T-helper 1 cell treated with Interleukin-12 subunit alpha and Interleukin-12 subunit beta and Interleukin-4 antibody, amounts not matched to agents 30 ng/mL and 1 ng/mL, for 36 hours (primary cell): Measurements from ENCODE around the gene NT5C3A. TPM values are rescaled to one million over a fixed set of nuclear protein-coding genes. Genes with fewer than 3 reads are reported as not detected.
"Not testable (repeated sequence)": the region's sequence is repeated elsewhere in the genome, so short reads cannot be mapped to it uniquely, and the experiment has no call there.

Experiments
- intact Hi-C: fragments of 100-400 bp; cut with micrococcal nuclease; formaldehyde crosslinking; loops from one replicate; pipeline ENCODE4 v1.15.1; 2024
- total RNA-seq: library from RNA; stranded (reverse); gene quantifications from 2 replicates; pipeline ENCODE4 v1.2.3, GENCODE V29; 2022

NT5C3A gene
- total RNA-seq = 49.0 and 53.1 TPM in 2 replicates

DNA sequence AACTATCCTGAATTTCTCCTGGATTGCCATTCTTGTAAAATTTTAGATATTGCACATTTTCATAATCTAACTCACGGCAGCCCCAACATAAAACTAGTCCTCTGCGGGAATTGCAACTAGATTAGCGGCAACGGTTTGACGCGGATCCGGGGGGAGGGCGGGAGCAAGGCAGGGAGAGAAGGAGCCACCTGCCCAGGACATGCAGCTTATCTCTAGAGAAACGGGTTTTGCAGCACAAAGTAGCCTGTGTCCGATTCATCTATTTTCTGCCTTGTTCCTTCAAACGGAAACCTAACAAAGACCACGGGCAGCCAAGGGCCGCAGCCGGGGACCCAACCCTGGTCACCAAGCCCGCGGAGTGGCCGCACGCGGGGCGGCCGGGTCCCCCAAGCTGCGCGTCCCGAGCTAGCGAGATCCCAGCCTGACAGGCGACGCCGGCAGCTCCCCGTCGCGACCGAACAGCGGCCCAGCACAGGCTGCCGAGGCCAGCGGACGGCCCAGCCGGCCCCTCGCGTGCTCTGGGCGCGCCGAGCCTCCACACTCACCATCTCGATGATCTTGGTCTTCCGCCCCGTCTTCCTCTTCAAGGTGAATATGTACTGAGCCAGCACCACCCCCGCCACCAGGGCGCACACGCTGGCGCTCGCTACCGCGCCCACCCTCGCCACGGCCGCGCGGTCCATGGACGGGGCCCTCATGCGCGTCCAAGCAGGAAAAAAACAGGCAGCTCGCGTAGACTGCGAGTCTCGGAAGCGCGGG, at the start of gene NT5C3A:
Gene NT5C3A (minus strand): TSS at position 754 of the 759 bp plus-strand sequence. CDS start 71 bp downstream, at position 683.
- intact Hi-C loops = no loop called here

DNA sequence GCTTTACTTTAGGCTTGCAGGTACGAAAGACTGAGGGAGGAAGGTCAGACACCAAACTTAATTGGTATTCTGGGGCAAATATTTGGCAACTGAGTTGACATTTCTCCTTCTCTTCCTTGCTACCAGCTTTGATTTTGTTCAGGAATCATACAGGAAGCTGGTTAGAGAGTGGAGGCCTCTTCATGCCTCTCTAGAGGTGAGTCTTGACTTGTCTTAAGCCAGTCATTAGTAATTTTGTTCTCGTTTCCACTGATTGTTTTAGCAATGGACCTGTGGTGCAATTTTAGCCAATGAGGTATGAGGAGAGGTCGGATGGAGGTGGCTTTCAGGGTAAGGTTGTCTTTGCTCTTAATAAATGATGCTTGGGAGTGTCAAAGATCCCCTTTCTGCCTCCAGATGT, 49.0 kb upstream of the NT5C3A start:
- intact Hi-C loops = no loop called here

DNA sequence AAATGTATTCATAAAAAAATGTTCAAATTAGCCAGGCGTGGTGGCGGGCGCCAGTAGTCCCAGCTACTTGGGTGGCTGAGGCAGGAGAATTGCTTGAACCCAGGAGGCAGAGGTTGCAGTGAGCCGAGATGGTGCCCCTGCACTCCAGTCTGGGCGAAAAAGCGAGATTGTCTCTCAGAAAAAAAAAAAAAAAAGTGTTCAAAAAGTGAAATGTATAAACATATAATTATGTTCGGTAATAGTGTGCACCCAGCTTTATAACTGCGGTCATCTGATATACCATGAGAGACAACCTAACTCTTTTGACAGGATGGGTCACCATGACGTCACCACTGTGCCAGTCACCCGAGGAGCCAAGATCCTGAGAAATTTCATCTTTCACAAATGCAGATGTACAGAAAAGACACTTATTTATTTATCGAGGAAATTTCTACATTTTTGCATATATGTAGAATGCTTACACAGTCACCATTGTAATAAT, 47.2 kb upstream of the NT5C3A start:
- intact Hi-C loops = loop anchor here (1.0 kb wide), 3 partner anchors 20 to 682 kb away; partner anchors contain the start of gene BBS9

DNA sequence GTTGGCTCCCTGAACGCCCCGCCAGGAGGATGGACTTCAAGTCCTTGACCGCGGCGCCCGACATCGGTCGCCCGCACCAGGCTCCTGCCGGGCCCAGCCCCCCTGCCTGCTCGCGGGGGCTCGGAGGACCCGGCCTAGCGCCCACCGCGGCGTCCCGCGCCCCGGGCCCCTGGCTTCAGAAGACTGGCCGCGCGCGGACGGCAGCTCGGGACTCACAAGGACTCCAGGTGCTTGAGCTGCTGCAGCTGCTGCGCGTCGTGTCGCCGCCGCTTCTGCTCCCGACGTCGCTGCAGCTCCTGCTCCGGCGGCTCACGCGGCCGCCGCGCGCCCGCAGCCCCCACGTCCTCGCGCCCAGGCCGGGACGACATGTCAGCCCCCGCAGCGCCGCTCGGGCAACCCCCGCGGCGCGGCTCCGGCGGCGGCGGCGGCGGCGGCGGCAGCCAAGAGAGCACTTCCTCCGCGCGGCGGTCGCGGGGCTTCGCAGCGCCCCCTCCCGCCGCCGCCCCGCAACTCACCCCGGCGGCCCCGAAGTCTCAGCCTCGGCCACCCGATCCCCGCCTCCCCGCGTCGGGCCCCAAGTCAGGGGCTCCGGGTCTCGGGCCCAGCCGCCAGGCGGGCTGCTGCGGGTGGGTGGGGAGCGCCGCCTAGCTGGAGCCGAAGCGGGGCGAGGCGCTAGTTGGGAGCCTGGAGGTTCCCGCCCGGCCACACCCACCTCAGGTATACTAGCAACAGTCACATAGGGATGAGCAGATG, 46.6 kb upstream of the NT5C3A start, which contains the start of gene RP9:
Gene RP9 (minus strand): TSS at position 400 of the 753 bp plus-strand sequence. CDS start 32 bp downstream, at position 368.
- intact Hi-C loops = loop anchor here (1.0 kb wide), 3 partner anchors 20 to 682 kb away; partner anchors contain the start of gene BBS9

DNA sequence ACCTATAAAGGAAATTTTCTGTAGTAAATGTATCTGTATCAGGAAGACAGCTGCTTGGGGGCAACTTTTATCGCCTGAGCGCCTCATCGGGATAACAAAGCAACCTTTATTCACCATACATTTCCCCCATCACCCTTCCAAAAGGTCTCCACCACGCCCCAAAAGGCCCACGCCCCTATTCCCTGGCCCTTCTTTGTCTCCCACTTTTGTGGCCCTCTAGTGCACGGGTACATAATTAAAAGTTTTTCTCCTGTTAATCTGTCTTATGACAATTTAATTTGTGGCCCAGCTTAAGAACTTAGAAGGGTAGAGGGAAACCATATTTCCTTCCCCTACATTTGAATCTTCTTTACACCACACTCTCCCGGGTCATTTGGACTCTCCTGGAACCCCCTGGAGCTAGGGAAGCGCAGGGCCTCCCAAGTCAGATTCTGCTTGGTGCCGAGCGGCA, 46.0 kb upstream of the NT5C3A start:
- intact Hi-C loops = loop anchor here (1.0 kb wide), 6 partner anchors 21 to 681 kb away; partner anchors contain the start of gene BBS9

DNA sequence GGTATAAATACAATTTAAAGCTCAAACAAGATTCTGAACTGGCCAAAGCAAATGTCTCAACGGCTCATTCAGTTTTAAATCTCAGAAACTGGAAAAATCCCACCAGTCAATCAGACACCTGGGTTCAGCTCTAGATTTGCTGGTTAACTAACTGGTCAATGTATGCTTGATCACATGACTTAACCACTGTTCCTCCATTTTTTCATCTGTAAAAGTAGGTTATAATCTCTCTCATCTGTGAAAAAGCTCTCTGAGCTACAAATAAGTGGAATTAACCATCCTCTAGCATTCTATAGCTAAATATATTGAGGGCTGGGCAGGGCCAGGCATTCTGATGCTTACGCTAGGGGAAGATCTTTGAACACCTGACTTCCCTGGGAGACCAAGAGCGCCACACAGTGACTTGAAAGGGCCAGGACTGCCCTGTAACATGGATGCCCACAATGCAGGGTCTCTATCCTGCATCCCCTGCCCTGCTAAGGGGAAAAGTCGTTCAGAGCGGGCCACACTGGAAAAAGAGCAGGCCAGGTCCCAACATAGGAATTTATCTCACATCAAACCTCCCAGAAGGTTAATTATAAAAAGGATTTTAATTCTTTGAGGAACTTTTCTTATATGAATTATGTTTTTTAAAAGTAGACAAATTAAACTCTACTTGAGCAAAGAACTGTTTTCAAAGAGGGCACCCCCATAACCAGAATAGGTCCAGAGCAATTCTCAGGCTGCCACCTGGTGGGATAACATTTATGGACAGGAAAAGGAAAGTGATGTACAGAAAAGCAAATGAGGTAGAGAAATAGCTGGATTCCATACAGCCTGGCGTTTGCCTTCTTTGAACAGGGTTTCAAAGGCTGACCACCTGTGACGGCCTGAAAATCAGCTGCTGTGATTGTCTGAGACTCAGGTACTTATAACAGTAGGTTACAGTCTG, 44.8 kb upstream of the NT5C3A start:
- intact Hi-C loops = loop anchor here (1.0 kb wide), 9 partner anchors 68 to 612 kb away; partner anchors contain the start of gene AVL9

DNA sequence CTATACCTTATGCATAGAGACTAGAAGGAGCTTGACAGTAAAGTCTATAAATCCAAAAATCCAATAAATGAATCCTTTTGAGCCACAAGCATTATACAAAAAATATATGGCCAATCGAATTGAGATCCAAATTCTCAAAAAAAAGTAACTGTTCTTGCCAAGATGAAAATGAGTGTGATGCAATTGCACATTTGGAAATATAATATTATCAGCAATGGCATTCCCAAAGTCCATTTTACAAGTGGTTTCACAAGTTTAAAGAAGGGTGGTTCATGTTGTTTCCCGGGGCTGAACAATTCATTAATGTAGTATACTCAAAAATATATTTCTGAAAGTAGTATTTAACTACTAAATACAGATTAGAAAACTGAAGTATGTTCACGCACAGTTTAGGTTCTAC, 39.3 kb upstream of the NT5C3A start:
- intact Hi-C loops = no loop called here

DNA sequence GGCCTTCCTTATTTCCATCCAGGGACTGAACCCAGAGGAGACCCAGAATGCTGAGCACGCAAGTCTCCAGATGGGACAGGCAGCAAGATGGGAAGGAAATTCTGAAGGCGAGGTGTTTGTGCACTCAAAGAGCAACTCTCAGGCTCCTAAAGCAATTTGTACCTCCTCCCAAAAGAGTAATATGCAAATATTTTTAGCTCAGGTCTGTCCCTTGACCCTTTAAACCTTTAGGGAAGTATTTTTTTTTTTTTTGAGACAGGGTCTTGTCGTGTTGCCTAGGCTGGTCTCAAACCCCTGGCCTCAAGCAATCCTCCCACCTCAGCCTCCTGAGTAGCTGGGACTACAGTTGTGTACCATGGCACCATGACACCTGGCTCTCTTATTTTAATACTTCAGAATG, 38.2 kb upstream of the NT5C3A start:
- intact Hi-C loops = no loop called here

DNA sequence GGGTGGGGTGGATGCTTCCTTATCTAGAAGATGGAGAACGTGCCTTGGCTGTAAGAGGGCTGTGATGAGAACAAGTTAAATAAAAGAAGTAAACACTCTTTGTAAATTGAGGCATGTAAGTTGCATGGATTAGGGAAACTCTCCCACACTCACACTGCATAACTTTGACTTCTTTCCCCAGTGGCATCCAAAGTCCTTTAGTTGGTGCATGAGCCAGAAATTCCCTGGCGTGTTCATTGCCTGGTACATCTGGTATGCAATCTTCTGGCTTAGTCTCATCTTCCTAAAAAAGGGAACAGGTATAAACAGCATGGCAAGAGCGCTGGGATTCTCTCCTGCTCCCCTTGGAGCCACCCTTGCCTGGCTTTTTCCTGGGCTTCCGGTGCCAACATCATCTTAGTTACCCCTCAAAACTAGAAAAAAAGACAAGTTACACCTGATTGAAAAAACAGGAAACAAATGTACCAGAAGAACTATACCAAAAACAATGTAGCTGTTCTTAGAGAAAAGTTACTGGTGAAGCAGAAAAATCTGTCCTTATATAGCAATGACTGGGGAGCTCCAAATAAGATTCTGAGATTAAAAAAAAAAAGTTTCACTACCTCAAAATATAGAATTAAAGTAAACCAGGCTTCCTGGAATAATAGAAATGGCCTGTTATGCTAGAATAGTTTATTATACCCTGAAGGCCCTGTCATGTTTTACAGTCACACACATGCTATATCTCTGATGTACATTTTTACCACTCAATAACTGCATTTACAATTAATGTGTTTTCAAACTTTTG, 36.8 kb upstream of the NT5C3A start:
- intact Hi-C loops = no loop called here

DNA sequence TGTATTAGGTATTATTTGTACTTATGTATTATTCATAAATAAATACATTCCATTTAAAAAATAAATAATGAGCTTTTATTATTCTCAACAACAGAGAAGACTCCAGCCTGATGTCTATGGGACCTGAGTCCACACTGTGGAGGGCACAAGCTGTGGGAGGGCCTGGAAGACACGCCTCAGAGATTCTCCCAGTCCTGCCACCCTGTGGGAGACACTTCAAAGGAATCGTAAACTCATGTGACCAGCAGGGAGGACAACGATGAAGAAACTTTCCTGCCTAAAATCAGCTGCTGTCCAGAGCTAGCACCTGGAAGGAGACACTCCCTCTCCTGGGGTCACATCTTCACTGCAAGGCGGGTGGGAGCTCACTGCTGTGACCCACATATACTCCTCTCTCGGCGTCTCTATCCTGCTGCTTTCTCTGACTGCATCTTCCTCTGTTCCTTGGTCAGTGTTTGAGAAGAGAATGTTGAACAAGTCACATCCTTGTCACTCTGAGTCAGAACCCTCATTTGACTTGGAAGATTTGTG, 32.2 kb upstream of the NT5C3A start:
- intact Hi-C loops = not testable (repeated sequence)

DNA sequence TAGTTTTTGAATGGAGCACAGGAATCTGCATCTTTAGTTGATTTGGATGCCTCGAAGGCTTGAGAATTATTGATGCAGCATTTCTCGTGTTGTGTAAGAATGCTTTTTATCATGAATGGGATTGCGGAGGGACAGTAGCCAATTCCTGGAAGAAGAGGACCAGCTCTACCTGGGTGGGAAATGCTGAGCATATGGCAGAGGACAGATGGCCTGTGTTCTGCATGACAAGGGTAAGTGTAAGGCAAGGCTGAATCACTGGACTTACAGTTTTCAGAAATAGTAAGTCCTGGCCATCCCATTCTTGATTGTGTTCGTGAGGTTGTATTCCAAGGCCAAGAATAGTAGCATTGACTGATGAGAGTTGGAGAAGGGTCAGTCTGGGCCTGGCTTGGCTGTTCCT, 30.7 kb upstream of the NT5C3A start:
- intact Hi-C loops = no loop called here

DNA sequence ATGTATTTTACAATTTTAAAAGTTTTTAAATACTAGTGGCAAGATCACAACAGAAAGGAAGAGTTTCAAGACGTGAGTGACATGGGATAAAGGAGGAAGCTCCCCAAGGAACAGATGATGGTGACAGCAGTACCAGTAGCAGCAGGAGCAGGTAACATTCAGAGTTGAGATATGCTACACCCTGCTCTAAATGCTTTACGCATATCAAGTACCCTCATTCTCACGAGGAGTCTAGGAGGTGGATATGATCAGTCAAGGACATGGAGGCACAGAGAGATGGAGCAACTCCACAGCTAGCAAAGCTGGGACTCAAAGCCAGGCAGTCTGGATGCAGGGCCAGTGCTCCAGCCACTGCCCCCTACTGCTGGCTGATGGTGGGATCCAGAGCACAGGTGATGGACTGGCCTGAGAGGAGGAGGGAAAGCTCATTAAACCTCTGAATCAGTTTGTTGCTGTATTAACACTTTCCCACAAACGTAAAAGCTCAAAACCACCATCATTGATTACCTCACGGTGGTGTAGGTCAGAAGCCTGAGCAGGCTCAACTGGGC, 29.1 kb upstream of the NT5C3A start:
- intact Hi-C loops = no loop called here

DNA sequence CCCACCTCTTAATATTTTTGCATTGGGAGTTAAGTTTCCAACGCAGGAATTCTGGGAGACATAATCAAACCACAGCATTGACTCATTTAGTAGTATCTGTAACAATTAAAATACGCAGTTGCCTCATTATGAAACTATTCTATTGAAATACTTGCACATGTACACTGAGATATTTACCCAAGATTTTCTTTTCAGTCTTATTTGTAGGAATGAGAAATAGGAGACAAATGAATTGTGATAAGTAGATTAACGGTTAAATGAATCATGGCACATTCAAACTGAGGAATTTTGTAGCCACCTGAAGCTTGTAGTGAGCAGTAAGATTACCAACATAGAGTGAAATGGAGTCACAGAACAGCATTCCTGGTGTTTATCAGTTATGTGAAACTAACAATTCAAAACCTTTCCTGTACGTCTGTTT, 28.5 kb upstream of the NT5C3A start:
- intact Hi-C loops = no loop called here

DNA sequence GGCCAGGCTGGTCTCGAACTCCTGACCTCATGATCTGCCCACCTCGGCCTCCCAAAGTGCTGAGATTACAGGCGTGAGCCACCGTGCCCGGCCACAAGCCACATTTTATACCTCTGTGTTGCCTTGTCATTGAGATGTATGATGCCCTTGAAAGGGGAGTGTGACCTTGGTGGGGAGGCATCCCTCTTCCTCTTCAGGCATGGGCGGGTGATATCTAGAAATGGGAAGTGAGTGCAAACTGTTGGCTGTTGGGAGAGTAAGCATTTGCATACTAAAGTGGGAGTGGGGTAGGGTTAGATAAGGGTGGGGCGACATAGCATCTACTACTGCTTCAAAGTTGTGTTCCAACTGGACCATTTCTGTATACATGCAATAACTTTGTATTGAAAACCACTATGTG, 26.6 kb upstream of the NT5C3A start:
- intact Hi-C loops = no loop called here

DNA sequence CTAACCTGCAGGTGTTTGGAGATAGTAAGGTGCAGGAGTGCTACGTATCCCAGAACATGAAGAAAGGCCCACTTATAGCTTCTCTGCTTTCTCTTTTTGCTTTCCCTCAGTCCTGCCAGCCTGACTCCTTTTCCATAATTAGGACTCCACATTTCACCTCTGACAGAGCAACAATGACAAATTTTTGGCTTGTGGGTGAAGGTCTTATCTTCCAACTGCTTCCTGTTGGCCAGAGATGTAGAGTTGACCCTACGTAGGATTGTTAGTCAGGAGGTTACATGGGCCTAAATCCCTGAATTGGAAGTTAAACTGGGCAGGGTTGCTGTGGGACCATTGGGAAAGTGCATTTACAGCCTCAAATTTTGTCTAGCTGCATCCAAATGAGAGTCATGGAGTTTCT, 25.3 kb upstream of the NT5C3A start:
- intact Hi-C loops = no loop called here

DNA sequence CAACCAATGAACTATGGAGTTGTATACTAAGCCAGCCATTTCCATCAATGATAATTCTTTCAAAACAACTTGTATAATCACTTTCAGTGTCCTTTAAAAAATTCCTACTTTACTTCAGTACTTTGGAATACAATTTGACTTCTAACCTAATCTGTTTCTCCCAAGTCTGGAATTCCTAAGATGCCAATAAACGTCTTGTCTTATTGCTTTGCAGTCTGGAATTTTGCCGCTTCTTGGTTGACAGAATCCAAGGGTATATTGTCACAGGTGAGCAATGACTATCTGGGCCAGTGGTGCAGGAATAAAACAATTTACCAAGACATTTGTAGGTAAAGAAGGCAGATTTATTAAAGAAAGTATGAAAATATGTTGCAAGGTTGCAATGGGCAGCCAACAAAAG, 24.8 kb upstream of the NT5C3A start:
- intact Hi-C loops = no loop called here

DNA sequence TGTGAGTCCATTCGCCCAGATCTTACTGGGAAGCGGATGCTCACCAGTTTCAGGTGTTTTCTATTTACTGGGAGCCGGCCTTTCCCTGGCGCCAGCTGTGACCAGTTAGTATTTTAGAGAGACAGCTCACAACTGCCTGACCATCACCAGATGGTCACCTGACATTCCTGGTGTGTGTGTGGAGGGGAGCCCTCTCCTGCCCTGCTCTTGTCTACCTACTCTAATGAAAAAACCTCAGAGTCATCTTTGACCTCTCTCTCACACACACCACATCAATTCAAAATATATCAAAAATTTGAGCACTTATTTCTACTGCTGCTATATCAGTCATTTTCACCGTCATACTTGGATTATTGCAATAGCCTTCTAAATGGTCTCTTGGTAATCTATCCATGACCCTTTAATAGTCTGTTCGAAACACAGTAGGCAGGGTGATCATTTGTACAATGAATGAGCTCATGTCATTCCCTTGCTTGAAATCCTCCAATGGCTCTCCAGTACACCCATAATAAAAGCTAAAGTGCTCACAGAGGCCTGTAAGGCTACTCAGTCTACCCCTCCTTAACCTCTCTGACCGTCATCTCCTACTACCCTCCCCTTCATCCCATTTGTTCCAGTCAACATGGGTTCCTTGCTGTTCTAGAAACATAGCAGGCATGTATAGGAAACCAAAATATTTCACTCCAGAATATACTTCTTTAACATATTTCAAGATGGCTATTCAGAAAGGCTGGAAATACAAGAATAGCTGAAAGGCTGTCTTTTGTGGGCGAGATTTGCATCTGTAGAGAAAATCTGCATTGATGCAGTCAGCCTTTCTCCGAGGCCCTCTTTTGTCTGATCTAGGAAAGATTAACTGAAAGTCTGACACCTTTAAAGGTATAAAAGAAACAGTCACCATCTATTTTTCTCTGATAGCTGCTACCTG, 17.5 kb upstream of the NT5C3A start:
- intact Hi-C loops = no loop called here

DNA sequence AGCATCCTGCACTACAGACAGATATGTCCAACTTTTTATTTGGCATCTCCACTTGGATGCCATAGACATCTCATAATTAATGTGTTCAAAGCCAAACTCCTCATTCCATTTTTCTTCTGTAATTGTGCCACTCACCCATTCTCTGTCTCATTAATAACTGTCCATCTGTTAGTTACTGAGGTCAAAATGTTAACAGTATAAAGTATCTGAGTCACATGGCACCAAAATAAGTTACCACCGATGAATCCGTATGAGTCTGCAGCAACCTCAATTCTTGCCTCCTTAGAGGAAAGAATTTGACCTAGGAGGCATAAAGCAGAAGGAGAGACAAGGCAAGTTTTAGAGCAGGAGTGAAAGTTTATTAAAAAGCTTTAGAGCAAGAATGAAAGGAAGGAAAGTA, 16.5 kb upstream of the NT5C3A start:
- intact Hi-C loops = no loop called here
